Stimulated activated CD8-positive, alpha-beta memory T cell treated with anti-CD3 and anti-CD28 coated beads, Interleukin-15, amount 100 ng/mL, for 1 hour (primary cell): Measurements from ENCODE around the gene DMRT2.

Experiments
- DNase-seq: peaks from one replicate; pipeline ENCODE4 v3.0.0-alpha.2; 2020; ENCODE audit warnings: low read depth

DMRT2 gene

DNA sequence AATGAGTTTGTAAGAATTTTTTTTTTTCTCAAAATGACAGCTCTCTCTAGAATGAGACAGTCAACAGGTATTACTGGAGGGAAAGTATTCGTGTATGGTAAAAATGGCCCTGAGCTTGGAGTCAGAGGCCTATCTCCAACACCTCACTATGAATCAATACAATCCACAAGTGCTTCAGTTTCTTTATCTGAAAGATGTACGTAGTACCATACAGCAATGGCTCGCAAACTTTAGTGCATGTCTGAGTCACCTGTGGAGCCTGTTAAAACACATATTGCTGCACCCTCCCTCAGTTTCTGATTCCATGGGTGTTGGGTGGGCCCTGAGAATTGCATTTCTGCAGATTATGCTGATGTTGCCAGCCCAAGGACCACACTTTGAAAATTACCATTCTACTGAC lies 44.6 kb downstream of the DMRT2 start:
- no peak for DNase-seq

- no peak for DNase-seq
Measured at GRCh38 chr9:1096155-1096964, 46.2 kb downstream of the DMRT2 start.

- no peak for DNase-seq
Measured at GRCh38 chr9:1098551-1098950, 48.4 kb downstream of the DMRT2 start.

GRCh38 chr9:1100201-1100600 lies 50.0 kb downstream of the DMRT2 start:
- DNase-seq: no peak

GRCh38 chr9:1100945-1101344 lies 50.8 kb downstream of the DMRT2 start:
- DNase-seq: no peak

GRCh38 chr9:1101846-1102641 lies 51.9 kb downstream of the DMRT2 start:
- no peak for DNase-seq

- no peak for DNase-seq
Measured at GRCh38 chr9:1102642-1102970, 52.4 kb downstream of the DMRT2 start.
